NCI-H510A (cell line): ENCODE measurements around the gene TMEM132D.

Experiments
- DNase-seq: peaks from one replicate; lab custom pipeline; 2025; lab: John Stamatoyannopoulos, UW

Gene TMEM132D

DNA sequence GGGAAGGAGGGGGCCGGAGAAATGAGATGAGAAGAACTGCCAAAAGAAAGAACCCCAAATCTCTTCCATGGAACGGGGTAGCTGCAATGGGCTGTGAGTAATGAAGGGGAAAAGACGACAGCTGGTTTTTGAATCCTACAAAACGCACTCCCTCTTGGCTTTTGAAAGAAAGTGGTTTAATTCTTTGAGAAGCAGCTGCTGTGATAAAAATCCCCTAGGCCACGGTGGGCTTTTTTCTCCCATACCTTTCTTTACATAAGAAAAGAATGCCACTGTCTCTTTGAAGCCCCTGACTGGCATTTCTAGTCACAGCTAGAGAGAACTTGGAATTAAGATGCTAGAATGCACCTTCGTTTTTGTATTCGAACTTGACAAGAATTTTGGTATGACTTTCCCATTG is 564.5 kb downstream of the TMEM132D start:
- DNase-seq = no peak

DNA sequence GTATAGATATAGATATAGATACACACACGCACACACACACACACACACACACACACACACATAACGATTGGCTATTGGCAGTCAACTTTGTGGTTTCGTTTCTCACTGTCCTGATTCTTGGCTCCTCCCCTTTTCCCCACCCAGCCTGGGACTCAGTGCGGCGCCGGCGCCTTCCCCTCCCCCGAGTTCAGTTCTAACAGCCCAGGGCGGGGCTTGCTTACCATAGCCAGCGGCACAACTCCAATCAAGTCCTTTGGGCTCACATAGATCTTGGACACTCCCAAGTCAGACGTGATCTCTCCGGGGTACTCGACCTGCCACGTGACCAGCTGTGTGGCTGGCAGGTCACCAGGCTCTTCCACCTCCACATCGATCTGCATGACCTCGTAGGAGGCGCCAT is 566.4 kb downstream of the TMEM132D start:
- DNase-seq = no peak

DNA sequence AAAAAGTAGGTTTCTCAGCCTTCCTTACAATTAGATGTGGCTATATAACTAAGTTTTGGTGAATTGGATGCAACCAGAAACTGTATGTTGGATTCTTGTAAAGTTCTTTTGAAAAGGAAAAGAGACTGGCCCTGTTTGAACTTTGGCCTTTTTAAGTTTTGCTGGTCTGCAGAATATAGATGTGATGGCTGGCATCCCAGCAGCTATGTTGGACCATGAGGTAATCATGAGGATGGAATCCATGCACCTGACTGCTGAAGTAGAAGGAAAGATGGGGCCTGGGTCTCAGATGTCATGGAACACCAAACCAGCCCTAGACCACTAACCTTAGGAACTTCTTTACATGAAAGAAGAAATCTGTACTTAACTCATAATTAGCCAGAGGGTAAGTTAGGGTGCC is 568.1 kb downstream of the TMEM132D start:
- DNase-seq = no peak

DNA sequence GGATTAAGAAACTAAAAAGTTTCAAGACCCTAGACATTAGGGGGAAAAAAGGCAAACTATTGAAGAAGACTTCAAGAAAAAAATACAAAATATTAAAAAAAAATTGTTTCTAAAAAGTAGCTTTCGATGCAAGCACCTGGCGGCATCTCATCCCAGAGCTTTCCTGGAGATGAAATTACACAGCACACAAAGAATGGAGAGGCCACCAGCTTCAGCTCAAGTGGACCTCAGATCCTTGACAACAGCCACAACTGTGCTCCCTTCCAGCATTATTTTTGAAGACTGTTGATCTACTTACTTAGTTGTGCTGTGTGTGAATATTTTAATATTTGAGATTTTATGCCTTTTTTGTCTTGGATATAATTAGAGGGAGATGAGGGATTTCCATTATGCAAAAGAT is 571.5 kb downstream of the TMEM132D start:
- no peak for DNase-seq

DNA sequence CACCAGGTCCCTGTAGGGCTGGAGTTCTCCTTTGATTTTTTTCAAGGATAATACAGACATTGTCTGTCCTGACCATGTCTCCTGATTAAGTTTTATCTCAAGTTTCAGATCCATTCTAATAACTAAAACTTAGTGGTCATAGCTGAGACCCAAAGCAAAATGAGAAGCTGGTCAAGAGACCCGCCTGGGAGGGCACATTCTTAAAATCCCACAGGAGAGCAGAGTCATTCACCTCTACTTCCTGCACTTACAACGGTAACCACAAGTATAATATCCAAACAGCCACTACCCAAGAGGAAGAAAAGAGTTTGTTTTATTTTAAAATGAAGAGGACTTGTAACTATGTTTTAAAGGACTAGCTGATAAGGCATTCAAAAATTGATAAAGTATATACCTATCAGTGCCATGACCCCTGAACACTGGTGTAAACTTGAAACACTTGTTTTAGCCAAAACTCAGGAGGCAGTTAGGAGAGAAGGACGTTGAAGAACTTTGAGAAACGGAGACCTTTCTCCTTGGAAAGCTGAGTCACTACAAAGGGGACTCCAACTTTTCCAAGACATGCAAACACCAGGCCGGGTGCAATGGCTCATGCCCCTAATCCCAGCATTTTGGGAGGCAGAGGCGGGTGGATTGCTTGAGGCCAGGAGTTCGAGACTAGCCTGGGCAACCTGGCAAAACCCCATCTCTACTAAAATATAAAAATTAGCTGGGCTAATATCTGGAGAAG is 572.3 kb downstream of the TMEM132D start:
- no peak for DNase-seq

DNA sequence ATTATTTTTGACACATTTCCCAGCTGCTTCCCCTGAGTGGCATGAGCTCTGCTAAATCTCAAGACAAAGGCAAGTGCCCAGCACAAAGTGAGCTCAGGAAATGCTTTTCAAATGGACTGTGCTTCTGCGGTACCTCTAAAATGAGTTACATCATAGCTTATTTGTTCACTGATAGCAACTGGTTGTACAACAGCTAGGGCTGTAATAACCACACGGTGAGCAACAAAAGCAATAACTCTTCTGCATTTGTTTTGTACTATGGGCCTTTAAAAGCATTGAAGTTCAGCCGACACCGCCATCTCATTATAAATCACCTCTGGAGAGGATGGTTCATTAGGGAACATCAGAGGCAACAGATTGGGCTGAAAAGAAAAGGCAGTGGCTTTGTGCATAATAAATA is 575.6 kb downstream of the TMEM132D start:
- DNase-seq = no peak

DNA sequence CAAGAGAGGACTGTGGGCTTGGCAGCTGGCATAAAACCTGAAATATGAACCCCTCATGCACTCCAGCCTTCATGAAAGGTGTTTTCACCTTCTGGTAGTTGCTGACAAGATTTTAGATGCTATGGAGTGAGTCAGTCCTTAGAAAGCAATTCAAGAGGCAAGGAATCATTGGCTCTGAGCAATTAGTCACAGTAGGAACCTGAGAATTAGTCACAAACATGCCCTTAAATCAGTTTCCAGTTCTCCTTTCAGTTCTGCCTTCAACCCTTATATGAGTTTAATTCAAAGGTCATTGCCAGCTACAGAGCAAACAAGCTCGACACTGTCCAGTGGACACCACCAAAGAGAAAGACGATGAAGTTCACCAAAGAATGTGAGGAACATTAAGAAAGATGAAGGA is 578.3 kb downstream of the TMEM132D start:
- DNase-seq = no peak

DNA sequence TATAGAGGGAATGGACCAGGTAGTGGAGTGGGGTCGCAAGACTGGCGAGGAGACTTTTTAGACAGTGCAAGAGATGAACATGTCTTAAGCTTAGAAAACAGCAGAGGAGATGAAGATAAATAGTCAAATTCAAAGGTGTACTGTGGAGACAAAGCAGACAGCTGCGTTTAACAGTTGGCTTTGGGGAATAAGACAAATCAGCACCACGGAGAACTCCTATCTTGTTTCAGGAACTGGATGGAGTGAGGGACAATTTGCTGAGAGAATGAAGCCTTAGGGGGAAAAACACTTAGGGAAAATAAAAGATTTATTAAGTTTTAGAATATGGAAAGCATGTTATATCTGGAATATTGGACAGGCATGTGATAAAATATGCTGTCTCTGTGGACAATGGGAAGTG is 591.8 kb downstream of the TMEM132D start:
- DNase-seq = no peak

DNA sequence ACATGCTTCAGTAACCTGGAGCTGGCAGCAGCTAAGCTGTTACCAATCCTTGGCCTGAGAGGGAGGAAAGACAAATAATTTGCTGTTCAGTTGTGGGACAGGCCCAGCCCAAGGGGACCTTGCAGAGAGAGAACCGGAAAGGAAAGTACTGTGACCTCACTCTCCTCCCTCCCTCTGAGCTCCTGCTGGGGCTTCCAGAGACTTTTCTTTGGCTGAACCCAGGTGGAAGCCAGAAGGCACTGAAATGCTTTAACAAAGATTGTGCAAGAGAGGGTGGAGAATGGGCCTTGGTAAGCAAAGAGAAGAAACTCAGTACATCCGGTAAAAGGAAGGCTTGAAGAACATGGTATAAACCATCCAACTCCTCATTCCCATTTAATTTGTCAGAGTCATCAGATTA is 593.5 kb downstream of the TMEM132D start:
- DNase-seq = no peak

DNA sequence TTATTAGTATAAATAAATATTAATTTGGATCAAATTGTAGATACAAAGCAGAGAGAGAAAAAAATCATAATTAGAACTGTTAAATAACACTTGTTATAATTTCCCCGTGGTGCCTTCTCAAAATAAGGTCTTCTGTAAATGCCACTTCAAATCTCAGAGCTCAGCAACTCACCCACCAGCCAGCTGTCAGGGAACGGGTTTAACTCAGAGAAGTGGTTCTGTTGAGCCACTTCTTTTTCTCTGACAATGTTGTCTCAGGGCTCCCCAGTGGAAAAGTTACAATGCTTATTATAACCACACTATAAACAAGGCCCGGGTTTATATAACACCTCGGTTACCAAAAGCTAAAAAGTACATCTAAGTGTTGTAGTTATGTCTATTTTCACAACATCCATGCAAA is 598.0 kb downstream of the TMEM132D start:
- no peak for DNase-seq

DNA sequence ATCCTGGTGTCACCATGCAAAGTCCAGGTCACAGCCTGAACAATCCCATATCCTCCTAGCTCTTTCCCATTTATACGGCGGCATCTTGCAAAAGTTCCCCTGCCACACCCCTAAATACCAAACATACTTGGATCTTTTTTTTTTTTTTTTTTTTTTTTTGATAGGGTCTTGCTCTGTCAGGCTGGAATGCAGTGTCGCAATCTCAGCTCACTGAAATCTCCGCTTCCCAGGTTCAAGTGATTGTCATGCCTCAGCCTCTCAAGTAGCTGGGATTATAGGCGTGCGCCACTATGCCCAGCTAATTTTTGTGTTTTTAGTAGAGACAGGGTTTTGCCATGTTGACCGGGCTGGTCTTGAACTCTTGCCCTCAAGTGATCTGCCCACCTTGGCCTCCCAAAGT is 599.3 kb downstream of the TMEM132D start:
- no peak for DNase-seq

DNA sequence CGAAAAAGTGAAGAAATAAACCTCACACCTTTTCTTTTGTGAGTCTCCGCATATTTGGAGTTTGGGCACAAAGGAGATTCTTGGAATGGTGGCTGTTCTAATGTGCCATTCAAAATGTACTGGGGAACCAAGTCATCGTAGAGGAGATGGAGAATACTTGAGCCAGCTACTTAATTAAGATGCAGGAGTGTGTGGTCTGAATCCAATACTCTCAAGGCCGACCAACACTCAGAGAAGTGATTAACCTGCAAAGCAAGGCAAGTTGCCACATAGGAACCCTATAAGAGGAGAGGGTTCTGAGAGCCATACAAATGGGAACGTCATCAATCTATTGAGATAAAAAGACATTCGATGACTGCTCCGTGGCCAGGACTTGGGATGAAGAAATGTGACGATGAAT is 603.8 kb downstream of the TMEM132D start:
- DNase-seq = no peak

DNA sequence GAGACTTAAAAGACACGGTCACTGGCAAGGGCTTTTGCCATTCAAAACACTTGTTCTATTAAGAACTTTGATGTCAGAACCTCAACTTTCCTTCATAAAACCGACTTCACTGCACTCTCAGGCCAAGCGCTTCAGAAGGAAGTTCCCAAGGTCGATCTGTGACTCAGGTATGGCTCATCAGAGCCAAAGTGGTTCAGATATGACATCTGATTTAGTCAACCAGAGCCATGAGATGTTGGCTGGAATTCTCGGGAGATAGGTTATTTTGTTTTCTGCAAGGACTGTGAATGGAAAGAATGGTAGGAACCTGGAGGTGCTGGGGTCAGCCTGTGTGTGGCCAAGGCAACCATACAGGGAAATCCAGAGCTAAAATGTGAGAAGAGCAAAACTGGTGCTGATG is 604.9 kb downstream of the TMEM132D start:
- DNase-seq = no peak

DNA sequence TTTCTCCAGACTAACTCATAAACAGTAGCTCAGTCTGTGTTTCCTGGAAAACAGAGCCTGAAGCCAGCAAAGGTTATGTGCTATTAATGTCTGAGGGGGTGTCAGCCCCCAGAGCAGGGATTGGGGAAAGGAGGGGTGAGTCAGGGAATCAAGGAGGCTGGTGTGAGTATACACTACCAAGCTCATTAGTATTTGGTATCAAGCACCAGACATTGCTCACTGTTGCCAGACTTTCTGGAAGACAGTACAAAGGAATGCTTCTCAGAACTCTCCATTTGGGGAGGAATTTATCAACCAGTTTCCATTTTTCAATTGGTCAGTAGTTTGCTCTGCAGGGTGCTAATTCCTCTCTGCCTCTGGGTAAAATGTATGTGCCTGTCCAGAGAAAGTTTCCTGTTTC is 607.2 kb downstream of the TMEM132D start:
- DNase-seq = no peak

DNA sequence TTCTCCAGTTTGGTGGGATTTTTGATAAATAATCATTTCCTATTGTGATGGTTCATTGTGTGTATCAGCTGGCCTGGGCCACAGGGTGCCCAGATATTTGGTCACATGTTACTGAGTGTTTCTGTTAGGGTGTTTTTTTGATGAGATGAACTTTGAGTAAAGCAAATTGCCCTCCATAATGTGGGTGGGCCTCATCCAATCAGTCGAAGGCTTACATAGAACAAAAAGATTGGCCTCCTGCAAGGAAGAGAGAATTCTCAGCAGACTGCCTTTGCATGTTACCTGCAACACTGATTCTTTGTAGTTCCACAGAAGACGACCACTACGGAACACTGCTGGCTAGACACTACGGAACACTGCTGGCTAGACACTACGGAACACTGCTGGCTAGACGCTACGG is 609.0 kb downstream of the TMEM132D start:
- no peak for DNase-seq

DNA sequence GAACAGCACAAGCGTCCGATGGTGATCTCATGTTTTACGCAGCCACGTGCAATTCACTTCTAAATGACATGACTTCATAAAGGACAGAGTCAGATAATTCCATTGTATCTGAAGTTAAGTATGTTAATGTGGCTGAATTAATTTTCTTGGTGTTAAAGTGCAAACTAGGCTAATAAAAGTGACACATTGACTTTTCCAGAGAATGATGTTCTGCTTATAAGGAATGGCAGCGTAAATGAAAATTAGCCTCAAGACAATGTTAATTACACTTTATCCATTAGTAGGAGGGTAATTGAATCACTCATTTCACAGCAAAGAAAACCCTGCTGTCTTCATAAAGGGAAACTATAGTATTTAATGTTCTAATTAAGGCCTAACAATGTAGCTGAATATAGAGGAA is 624.1 kb downstream of the TMEM132D start:
- DNase-seq = no peak

DNA sequence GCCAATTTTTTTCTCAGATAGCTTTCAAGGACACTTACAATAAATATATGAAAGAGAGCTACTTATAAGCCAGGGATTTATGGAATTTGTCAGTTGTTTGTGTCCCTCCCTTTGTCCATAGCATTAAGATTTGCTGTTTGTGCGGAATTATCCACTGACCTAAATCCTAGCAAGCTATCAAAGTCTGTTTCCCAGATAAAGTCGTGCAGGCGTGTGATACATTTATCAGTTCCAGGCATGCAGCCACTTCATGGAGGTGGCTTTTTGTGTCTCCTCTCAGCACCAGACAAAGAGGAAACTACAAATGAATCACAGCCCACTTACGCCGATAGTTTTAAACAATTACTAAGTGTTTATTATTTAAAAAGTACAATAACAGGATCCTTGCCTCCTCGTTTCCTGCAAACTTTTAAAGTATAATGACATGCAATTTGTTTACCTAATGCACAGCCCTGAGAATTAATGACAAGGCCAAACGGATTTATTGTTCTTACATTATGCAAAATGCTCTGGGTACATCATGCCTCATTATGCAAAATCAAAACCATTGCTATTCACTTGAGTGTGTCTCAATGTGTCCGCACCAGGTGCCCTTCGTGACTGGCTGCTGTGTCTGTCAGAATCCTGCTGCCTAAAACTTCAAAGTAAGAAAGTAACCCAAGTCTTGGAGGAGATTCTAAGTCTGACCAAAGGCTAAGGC is 627.3 kb downstream of the TMEM132D start:
- DNase-seq = no peak

DNA sequence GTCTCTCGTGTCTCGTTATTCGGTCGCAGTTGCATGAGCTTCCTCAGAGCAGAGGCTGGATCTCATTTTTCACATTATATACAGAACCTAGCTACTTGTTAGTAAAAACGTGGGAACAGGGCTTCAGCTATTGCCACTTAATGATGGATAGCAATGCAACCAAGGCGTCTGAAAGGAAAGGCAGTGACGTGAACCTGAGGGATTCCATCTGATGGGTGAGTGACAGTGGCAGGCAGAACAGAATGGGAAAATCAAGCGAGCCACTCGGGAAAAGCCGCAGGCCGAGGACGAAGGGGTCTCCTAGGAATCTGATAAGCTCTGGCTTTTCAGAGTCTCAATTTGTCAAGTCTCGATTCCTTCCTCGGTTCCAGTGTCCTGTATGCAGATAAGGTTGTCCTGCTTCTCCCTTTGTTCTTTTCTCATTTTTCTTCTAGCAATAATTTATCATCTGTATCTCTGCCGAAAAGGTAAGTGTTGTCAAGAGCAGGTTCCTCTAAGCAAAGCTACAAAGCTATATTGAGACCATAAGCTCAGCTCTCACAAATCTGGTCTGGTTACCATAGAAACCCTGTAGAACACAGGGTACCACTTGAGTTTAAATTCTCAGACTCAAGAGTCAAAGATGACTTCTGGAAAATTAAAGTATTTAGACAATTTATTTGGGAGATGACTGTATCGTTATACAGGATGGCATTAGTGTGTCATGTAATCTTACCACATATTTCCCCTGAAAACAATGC is 633.9 kb downstream of the TMEM132D start:
- no peak for DNase-seq

DNA sequence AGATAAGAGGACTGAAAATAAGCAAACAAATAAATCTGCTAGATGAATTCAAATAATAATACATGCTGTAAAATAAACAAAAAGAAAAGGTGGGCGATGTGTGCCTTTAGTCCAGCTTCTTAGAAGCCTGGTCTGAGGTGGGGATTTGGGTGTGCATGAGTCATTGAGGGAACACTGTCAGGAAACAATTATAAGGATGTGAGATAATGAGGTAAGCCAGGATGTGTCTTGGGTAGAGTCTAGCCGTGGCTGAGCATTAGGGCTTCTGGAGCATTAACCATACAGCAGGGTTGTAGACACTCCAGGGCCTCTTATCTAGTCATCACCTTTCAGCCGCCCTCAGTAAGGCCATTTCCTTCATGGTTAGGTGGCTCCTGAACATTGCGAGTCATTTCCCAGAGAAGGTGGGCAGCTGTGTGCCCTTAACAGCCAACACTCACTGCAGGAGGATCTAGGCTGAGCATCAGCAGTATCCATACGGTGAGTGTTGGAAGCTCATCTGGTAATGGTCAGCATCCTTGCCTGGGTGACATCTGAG is 645.0 kb downstream of the TMEM132D start:
- peak; percentile 6 for DNase-seq

DNA sequence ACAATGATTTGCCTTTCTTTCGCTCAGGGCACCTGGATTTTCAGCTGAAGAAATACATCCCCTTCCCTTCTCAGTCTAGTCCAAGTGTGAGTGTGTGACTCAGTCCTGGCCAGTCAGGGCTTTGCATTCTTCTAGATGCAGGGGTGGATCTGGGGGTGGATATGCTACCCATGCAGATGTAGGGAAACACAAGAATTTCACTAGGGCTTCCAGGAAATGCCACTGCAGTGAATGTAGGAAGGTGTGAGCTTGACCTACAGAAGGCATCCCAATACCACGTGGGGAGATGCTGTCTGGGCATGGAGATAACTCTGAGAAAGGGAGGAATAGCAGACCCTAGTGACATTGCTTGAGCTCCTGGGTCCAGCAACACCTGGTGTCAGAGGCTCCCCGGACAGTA is 646.3 kb downstream of the TMEM132D start:
- DNase-seq = no peak

DNA sequence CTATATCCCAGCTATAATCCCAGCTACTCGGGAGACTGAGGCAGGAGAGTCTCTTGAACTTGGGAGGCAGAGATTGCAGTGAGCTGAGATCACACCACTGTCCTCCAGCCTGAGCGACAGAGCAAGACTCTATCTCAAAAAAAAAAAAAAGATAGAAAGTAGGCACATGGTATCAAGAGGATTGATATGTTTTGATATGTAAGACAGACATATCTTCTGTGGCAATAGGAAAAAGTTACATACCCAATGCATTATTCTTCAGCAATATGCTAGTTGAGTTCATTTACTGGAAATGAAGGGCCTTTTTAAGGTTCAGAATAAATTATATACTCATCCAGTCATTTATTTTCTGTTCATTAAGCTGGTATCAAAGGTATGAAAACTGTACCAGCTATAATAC is 657.2 kb downstream of the TMEM132D start:
- no peak for DNase-seq

DNA sequence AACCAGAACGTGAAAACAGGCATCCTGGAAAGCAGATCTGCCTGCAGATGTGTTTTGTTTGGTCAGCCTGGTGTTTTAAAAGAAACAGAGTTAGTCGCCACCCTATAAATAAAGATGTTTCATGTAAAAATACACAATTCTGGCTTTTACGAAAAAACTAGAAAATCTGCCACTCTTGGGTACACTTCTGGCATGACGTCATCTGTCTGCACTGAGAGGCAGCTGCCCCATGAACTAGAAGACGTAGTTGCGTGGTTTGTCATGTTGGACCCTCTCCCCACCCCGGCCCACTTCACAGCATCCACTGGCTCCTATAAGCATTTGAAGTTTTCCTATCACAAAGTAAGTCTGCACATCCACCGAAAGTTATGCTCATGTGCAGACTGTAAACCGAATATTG is 658.1 kb downstream of the TMEM132D start:
- no peak for DNase-seq

DNA sequence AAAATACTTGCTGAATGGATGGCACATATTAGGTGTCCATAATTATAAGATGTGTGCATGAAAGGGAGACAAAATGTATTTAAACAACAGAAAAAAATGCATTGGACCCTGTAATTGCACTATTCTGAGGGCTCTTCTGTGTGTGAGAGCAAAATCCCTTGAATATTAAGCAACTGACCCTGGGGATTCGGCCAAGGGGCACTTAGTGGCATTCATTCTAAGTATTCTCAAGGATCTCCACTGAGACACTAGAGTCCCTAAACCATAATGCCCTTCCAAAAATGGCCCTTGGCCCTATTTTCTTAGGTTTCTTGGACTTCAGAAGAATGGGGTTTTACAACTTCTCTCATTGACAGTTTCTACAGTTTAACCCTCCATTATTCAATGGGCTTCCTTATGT is 662.0 kb downstream of the TMEM132D start:
- no peak for DNase-seq
